PC-3 (cell line): Measurements from ENCODE around the gene PITPNB. TPM values are rescaled to one million over a fixed set of nuclear protein-coding genes. Genes with fewer than 3 reads are reported as not detected.

ENCODE experiments used
- ATAC-seq: fragments of 200-7000 bp; cut with Tn5 transposase; 2 replicates; pipeline ENCODE4 v1.9.1; 2020; ENCODE audit warnings: mild to moderate bottlenecking, moderate library complexity
- BruUV-seq: library from RNA; stranded (reverse); fragments of 400-500 nt; replicated peaks from 2 replicates; lab custom pipeline; 2021; lab: Mats Ljungman, UMichigan
- CTCF ChIA-PET: fragments of 300-600 bp; sonication (Branson Sonifier 250); formaldehyde crosslinking; loops from one replicate; lab custom pipeline; 2022; ENCODE audit warnings: antibody characterized with exemption; lab: Charles Lee
- POLR2A ChIA-PET: fragments of 300-600 bp; sonication (Branson Sonifier 250); formaldehyde crosslinking; loops from one replicate; lab custom pipeline; 2022; ENCODE audit warnings: antibody characterized with exemption; ENCODE audit not compliant: unreplicated experiment; lab: Charles Lee
- DNase-seq: peaks from one replicate; pipeline ENCODE4 v3.0.0-alpha.2; 2015
- H2AFZ ChIP-seq: fragments of 300-600 bp; sonication (generic); 2 replicates; pipeline ENCODE4 v1.6.0; 2016; ENCODE audit warnings: antibody characterized with exemption, low read length
- H3F3A ChIP-seq: fragments of 300-600 bp; sonication (generic); one replicate; pipeline ENCODE4 v1.6.0; 2017; ENCODE audit warnings: antibody characterized with exemption, low read length, control low read depth, mild to moderate bottlenecking; ENCODE audit not compliant: unreplicated experiment
- H3K27ac ChIP-seq: fragments of 300-600 bp; sonication (generic); 2 replicates; pipeline ENCODE4 v1.5.1; 2016; ENCODE audit warnings: mild to moderate bottlenecking, low read length
- H3K27me3 ChIP-seq: fragments of 300-600 bp; sonication (generic); 2 replicates; pipeline ENCODE4 v1.6.1; 2016; ENCODE audit warnings: low read length, mixed read lengths
- H3K36me3 ChIP-seq: fragments of 300-600 bp; sonication (generic); 2 replicates; pipeline ENCODE4 v1.6.1; 2016; ENCODE audit warnings: low read depth, mixed run types, low read length, mixed read lengths
- H3K4me1 ChIP-seq: fragments of 300-600 bp; sonication (generic); 2 replicates; pipeline ENCODE4 v1.5.1; 2016; ENCODE audit warnings: low read length; ENCODE audit not compliant: insufficient read depth
- H3K4me2 ChIP-seq: fragments of 300-600 bp; sonication (generic); 2 replicates; pipeline ENCODE4 v1.6.0; 2016; ENCODE audit warnings: low read length
- H3K4me3 ChIP-seq: fragments of 300-600 bp; sonication (generic); 2 replicates; pipeline ENCODE4 v1.5.1; 2016; ENCODE audit warnings: mild to moderate bottlenecking, low read length, mixed read lengths
- H3K79me2 ChIP-seq: fragments of 300-600 bp; sonication (generic); 2 replicates; pipeline ENCODE4 v1.6.1; 2017; ENCODE audit warnings: low read length, mixed read lengths
- H3K9ac ChIP-seq: fragments of 300-600 bp; sonication (generic); 2 replicates; pipeline ENCODE4 v1.6.0; 2016; ENCODE audit warnings: mild to moderate bottlenecking, low read length
- H3K9me2 ChIP-seq: fragments of 300-600 bp; sonication (generic); replicated peaks from 2 replicates; pipeline ENCODE4 v1.6.1; 2016; ENCODE audit warnings: mixed run types, low read length, mixed read lengths
- H3K9me3 ChIP-seq: fragments of 300-600 bp; sonication (generic); 2 replicates; pipeline ENCODE4 v1.6.1; 2016; ENCODE audit warnings: low read length, mixed read lengths
- H4K20me1 ChIP-seq: fragments of 300-600 bp; sonication (generic); 2 replicates; pipeline ENCODE4 v1.6.1; 2016; ENCODE audit warnings: low read length, mixed read lengths
- EZH2 ChIP-seq: fragments of 300-600 bp; sonication (generic); IDR thresholded peaks from one replicate; pipeline ENCODE4 v1.6.1; 2017; ENCODE audit warnings: antibody characterized with exemption, mild to moderate bottlenecking, low read length; ENCODE audit not compliant: unreplicated experiment
- EZH2phosphoT487 ChIP-seq: fragments of 300-600 bp; sonication (generic); IDR thresholded peaks from 2 replicates; pipeline ENCODE4 v1.6.1; 2018; ENCODE audit warnings: mild to moderate bottlenecking, antibody characterized with exemption, low read length, borderline replicate concordance
- intact Hi-C: fragments of 100-400 bp; cut with micrococcal nuclease; formaldehyde crosslinking; loops from 2 replicates; pipeline ENCODE4 v1.9.0; 2023
- total RNA-seq: library from RNA; depleted of rRNA; stranded (reverse); fragments of >200 nt; gene quantifications from 2 replicates; pipeline ENCODE4 v1.2.3, GENCODE V29; 2014
- TF ChIP-seq, protein P1 (sequence below): fragments of 300-600 bp; sonication (generic); conservative IDR thresholded peaks from 2 replicates; pipeline ENCODE4 v1.5.1; 2017; ENCODE audit warnings: antibody characterized with exemption, low read depth, mild to moderate bottlenecking, low read length

Gene PITPNB
- total RNA-seq, 1 experiment from 2014 or later = 15.3 TPM

DNA sequence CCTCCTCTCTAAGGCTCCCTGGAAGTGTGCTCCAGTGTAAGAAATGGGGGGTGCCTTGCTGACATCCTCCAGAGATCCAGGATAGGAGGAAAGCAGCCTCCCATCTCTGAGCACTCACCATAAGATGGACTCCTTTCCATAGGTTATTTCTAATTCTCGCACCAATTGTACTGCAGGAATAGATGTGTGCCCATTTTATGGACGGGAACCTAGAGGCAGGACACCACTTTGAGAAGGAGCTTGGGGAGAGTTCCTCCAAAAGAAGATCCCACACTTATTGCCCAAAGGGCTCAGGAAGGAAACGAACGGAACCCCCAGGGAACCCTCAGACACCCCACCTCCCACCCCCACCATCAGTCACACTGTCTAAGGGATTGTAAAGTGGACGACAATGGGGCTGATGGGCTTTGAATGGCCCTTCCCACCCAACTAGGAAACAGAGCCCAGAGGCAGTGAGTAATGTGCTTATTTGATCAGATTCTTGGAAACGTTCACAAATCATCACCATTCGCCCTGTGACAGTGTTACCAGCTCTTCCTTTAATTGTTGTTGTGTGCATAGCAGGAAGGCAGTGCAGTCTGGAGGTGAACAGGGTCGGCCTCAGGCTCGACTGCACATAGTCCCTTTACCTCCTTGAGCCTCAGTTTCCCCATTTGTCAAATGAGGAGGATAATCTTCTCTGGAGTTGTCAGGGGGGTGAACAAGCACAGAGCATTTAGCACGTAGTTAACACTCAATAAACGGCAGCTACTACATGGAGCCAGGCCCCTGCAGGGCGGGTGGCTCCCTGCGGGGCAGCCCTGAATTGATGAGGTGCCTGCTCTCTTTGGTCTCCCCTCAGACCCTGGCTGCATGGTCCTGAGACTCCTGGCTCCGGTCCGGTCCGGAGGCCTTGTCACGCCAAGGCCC, 109.1 kb downstream of the PITPNB start:
- Histone ChIP-seq H4K20me1 (no peaks in the 10 kb centered on the region), H3K4me3 (no peak overlapping the region), H3F3A (no peaks in the 10 kb centered on the region), H3K27ac (no peak overlapping the region), H3K9ac (no peak overlapping the region), H3K9me2 (no peaks in the 10 kb centered on the region), H3K4me2 (no peak overlapping the region), H2AFZ (no peak overlapping the region), H3K27me3 (no peaks in the 10 kb centered on the region), H3K36me3 (no peaks in the 10 kb centered on the region), H3K4me1 (no peaks in the 10 kb centered on the region; the same call in 1 of the 2 replicates), H3K9me3 (no peaks in the 10 kb centered on the region), H3K79me2 (no peaks in the 10 kb centered on the region)
- ATAC-seq = no peak
- intact Hi-C loops = no loop called here
- ChIA-PET CTCF (no interaction called here), POLR2A (no interaction called here)
- DNase-seq = no peak
- no TSS peak for BruUV-seq
- no peak for TF ChIP-seq EZH2phosphoT487
- no peak for TF ChIP-seq EZH2
- TF ChIP-seq, protein P1, sequence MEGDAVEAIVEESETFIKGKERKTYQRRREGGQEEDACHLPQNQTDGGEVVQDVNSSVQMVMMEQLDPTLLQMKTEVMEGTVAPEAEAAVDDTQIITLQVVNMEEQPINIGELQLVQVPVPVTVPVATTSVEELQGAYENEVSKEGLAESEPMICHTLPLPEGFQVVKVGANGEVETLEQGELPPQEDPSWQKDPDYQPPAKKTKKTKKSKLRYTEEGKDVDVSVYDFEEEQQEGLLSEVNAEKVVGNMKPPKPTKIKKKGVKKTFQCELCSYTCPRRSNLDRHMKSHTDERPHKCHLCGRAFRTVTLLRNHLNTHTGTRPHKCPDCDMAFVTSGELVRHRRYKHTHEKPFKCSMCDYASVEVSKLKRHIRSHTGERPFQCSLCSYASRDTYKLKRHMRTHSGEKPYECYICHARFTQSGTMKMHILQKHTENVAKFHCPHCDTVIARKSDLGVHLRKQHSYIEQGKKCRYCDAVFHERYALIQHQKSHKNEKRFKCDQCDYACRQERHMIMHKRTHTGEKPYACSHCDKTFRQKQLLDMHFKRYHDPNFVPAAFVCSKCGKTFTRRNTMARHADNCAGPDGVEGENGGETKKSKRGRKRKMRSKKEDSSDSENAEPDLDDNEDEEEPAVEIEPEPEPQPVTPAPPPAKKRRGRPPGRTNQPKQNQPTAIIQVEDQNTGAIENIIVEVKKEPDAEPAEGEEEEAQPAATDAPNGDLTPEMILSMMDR = no peak

DNA sequence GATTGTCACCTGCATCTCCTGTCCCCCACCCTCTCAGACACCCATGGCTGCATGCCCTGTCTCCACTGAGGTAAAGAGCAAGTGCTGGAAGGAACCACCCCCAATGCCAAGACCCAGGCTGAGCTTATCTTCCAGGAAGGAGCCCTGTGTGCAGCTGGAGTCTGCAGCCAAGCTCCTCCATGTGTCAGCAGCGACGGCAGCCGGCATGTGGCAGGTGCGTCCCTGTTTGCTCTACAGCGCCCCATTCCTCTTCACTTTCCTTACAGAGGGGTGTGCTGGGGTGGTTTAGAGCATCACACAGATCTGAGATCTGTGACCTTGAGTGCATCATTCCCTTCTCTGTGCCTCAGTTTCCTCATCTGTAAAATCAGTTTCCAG, 109.8 kb downstream of the PITPNB start:
- Histone ChIP-seq H2AFZ (no peak overlapping the region), H3K4me3 (no peak overlapping the region), H3F3A (no peaks in the 10 kb centered on the region), H3K27ac (no peak overlapping the region), H3K9me3 (no peaks in the 10 kb centered on the region), H3K36me3 (no peaks in the 10 kb centered on the region), H3K4me1 (peaks cover 3% of the 10 kb centered on the region), H4K20me1 (no peaks in the 10 kb centered on the region), H3K79me2 (no peaks in the 10 kb centered on the region), H3K9ac (no peak overlapping the region), H3K27me3 (no peaks in the 10 kb centered on the region), H3K4me2 (no peak overlapping the region), H3K9me2 (no peaks in the 10 kb centered on the region)
- intact Hi-C loops = no loop called here
- TF ChIP-seq EZH2 (no peak), EZH2phosphoT487 (no peak)
- TF ChIP-seq, protein P1 = no peak
- ChIA-PET POLR2A (no interaction called here), CTCF (no interaction called here)
- no TSS peak for BruUV-seq
- ATAC-seq (no peak), DNase-seq (no peak)
